ENCODE data around the gene USP50. TPM values are rescaled to one million over a fixed set of nuclear protein-coding genes. Genes with fewer than 3 reads are reported as not detected.

USP50 gene
- total and polyA plus RNA-seq, 2 donors (not counting 3 experiments of a cell fraction or from before 2014, with no cell fraction given), result not detected

GRCh38 chr15:50552238-50552637 lies 5.8 kb upstream of the USP50 start:
- dilution Hi-C loops (cut with MboI; ENCODE audit: extremely low pct_ligation_motif_present, low sequenced_read_pairs), result no loop called here
- DNase-seq (ENCODE audit: low read depth, low spot score) (no peak), FAIRE-seq (no peak)
- no peaks in the 10 kb centered on the region for H3K79me2 ChIP-seq (ENCODE audit: control insufficient read depth, insufficient read depth, low read length)
- H3K9me1 ChIP-seq (replicated peaks; ENCODE audit: control insufficient read depth, extremely low read depth, insufficient read depth, low read length), result no peaks in the 10 kb centered on the region
- no peaks in the 10 kb centered on the region for H3K27me3 ChIP-seq (ENCODE audit: control insufficient read depth in 2 of 2, insufficient read depth in 2 of 2, low read length in 2 of 2)
- no peak overlapping the region for H3K4me3 ChIP-seq (replicated peaks in 1 of 3; ENCODE audit: insufficient read depth in 1 of 3, low read depth in 1 of 3, low read length in 3 of 3)
- no peak overlapping the region for H3K9ac ChIP-seq (replicated peaks; ENCODE audit: extremely low read depth, insufficient read depth, low read length)
- ChIA-PET CTCF (no interaction called here), POLR2A (no interaction called here)
- H3K4me1 ChIP-seq (ENCODE audit: control insufficient read depth, extremely low read depth, insufficient read depth, low read length), result no peaks in the 10 kb centered on the region
- TF ChIP-seq MAX (IDR thresholded peaks at IDR 0.05; ENCODE audit: insufficient read depth, insufficient read length), result no peak
- no peak for TF ChIP-seq EZH2 (IDR thresholded peaks at IDR 0.05; ENCODE audit: borderline replicate concordance, low read depth, low read length, severe bottlenecking)
- TF ChIP-seq JUN (IDR thresholded peaks at IDR 0.05; ENCODE audit: borderline replicate concordance, insufficient read depth, insufficient read length, low read depth), result no peak
- TF ChIP-seq CTCF (IDR thresholded peaks at IDR 0.05; ENCODE audit: extremely low read depth in 1 of 2, insufficient read depth in 1 of 2, low read depth in 1 of 2, low read length in 2 of 2), result no peak
- no peak for TF ChIP-seq FOS (IDR thresholded peaks at IDR 0.05; ENCODE audit: borderline replicate concordance, insufficient read depth, low read length)
- no peak for TF ChIP-seq POLR2A (IDR thresholded peaks at IDR 0.05; ENCODE audit: low read depth, low read length)
- TF ChIP-seq GATA2 (IDR thresholded peaks at IDR 0.05; ENCODE audit: insufficient read depth, insufficient read length, low read depth, low read length), result no peak
- TF ChIP-seq POLR2AphosphoS5 (IDR thresholded peaks at IDR 0.05; ENCODE audit: insufficient read depth, low read depth, low read length), result no peak
- no peak for TF ChIP-seq MYC (IDR thresholded peaks at IDR 0.05; ENCODE audit: low read depth, low read length)
- H3K36me3 ChIP-seq (ENCODE audit: control insufficient read depth in 2 of 2, extremely low read depth in 1 of 2, insufficient read depth in 2 of 2, low read length in 2 of 2), result no peaks in the 10 kb centered on the region
- H3K27ac ChIP-seq (ENCODE audit: insufficient read depth, low read depth, low read length), result no peak overlapping the region
- H4K20me1 ChIP-seq (replicated peaks; ENCODE audit: control insufficient read depth, extremely low read depth, insufficient read depth, low read length), result no peaks in the 10 kb centered on the region
- intact Hi-C loops (cut with micrococcal nuclease), result no loop called here
- no peak overlapping the region for H3K4me2 ChIP-seq (ENCODE audit: insufficient read depth, low read length)
- H2AFZ ChIP-seq (ENCODE audit: low read depth, low read length), result no peak overlapping the region
- no peaks in the 10 kb centered on the region for H3K9me3 ChIP-seq (replicated peaks; ENCODE audit: control insufficient read depth, insufficient read depth, low read length)
- BruUV-seq (replicated peaks), result no TSS peak
